GM15510 (cell line): ENCODE measurements around the gene RAP2C.

ENCODE experiments used
- POLR2A ChIP-seq: IDR thresholded peaks from 3 replicates; pipeline ENCODE4 v1.6.1; 2011; ENCODE audit warnings: borderline replicate concordance; ENCODE audit not compliant: insufficient read length; ENCODE audit errors: extremely low read depth

RAP2C gene

DNA sequence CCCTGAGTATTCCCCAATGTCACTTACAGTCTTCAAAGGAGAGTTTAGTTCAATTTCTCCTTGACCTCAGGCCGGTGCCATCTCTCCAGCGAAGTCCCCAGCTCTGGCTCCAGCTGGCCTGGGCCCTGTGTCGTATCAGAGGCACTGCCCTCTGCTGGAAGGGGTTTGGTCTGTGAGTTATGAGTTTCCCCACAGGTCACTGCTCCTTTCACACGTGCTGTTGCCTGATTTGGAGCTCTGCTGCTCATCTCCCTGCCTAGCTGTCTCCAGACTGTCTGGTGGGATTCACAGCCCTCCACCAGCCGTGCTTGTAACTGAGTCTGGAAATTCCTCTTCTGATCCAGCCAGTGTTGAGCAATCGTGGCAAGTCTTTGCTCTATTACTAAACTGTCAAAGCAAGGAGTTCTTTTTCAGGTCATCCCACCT, at the start of gene RAP2C:
TSS of gene RAP2C (minus strand) at position 105 of the 426 bp plus-strand sequence. CDS start 2,179 bp downstream, outside the sequence.
- TF ChIP-seq POLR2A: peak; percentile 13

DNA sequence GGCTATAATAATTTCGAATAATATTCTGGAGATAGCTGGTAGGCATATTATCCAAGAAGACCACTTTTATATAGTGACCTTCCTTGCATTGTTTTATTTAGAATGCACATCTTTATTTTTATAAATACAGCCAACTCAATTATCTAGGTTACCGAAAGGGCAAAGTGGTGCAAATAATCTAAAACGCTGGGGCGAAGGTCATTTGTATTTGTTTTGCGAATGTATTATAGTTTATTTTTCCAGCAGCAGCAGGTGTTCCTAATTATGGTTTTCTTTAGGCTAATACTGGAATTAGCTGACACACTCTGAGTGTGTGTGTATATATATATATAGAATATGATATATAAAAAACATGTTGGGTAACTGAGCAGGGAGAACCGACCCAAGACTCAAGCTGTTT, 48.1 kb upstream of the RAP2C start:
- TF ChIP-seq POLR2A: no peak

GRCh38 chrX:132266583-132267355, 47.5 kb upstream of the RAP2C start:
- no peak for TF ChIP-seq POLR2A

DNA sequence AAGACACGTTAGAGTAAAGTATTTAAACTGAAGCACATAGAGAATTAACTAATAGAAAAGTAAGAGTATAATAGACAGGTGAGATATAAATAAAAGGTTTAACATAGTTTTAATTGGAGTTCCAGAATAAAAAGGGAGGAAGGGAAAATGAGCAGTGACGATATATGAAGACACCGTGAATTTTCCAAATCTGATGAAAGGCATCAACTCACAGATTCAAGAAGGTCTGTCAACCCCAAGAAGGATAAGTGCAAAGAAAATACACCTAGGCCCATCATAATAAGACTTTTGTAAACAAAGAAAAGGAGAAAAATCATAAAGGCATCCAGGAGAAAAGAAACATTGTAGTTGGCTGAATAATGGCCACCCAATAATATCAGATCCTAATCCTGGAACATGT, 43.9 kb upstream of the RAP2C start:
- no peak for TF ChIP-seq POLR2A

GRCh38 chrX:132258509-132258908, 39.3 kb upstream of the RAP2C start:
- TF ChIP-seq POLR2A: no peak

DNA sequence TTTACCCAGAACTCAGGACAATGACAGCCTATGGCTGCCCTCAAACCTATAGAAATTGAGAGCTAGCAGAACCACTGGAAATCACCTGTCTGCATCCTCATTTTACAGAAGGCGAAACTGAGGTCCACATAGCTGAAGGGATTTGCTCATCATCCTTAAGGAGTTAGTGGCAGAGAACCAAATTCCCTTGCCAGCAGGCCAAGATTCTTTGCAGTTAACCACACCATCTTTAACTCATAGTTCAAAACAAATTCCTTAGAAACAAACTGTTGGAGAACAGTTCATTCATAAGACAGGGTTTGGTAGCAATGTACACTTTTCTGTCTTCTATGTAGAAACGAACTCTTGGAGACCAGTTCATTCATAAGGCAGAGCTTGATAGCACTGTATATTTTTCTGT, 37.9 kb upstream of the RAP2C start:
- TF ChIP-seq POLR2A: no peak

GRCh38 chrX:132236121-132236520, 16.9 kb upstream of the RAP2C start:
- no peak for TF ChIP-seq POLR2A

GRCh38 chrX:132235488-132235887, 16.2 kb upstream of the RAP2C start:
- TF ChIP-seq POLR2A: no peak

- no peak for TF ChIP-seq POLR2A
Observed at GRCh38 chrX:132231587-132231986, 12.3 kb upstream of the RAP2C start.

DNA sequence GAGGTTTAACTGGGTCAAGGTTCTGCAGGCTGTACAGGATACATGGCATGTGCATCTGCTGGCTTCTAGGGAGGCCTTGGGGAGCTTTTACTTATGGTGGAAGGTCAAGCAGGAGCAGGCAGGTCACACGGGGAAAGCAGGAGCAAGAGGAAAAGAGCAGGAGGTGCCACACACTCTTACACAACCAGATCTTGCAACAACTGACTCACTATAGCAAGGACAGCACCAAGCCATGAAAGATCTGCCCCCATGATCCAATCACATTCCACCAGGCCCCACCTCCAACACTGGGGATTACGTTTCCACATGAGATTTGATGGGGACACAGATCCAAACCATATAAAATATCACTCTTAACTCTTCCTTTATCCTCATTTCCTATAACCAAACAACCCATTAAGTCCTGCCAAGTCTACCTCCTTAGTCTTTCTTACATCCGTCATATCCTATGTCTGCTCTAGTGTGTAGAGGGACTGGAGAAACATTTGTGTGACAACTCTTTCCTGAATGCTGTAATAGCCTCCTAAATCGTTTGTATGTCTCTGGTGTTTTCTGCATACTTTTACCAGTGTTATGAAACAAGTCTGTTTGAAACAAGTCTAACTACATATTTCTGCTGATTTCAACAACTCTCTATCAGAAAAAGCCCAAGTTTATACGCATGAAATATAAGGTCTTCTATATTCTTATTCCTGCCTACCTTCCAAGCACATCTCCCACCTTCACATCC, 8.3 kb upstream of the RAP2C start:
- no peak for TF ChIP-seq POLR2A

DNA sequence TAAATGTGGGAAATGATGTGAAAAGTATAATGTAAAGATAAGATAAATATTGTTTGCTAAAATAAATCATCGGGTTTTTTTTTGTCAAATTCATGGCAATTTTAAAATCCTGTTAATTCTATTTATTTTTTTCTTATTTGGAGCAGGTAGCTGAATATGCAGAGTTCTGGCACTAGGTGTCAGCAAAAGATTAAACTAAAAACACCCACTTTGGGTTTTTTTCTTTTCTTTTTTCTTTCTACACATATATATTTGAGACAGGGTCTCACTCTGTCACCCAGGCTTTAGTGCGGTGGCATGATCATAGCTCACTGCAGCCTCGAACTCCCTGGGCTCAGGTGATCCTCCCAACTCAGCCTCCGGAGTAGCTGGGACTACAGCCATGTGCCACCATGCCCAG, 6.9 kb upstream of the RAP2C start:
- TF ChIP-seq POLR2A: no peak

DNA sequence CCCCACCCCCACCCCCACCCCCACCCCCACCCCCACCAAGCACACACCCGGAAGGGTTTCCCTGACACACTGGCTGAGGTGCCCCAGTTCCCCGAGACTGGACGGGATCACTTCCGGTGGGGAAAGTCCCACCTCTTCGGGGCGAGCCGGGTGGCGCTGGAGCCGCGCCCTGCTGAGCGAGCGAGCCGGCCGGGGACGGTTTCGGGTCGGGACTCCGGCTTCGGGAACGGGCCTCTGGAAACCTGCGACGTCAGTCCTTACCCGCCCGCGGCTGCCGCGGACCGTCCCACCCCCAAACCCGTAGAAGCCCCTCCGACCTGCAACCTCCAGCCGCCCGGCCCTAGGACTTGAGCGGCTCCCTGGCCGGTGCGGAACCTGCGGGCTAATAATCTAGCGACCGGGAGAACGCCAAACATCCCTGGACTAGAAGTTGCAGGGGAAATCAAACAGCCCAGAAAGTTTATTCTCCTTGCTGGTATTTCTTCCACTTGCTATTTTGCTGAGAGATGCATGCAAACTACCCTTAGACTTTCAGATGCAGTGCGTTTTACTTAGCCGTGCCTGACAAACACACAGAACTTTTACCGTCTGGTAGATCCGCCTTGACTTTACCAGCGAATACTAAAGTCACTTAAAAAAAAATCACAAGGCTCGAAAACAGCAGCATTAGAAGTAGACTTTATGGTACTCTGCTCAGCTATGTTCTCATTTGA, 991 bp downstream of the RAP2C start:
- TF ChIP-seq POLR2A: peak; percentile 47

DNA sequence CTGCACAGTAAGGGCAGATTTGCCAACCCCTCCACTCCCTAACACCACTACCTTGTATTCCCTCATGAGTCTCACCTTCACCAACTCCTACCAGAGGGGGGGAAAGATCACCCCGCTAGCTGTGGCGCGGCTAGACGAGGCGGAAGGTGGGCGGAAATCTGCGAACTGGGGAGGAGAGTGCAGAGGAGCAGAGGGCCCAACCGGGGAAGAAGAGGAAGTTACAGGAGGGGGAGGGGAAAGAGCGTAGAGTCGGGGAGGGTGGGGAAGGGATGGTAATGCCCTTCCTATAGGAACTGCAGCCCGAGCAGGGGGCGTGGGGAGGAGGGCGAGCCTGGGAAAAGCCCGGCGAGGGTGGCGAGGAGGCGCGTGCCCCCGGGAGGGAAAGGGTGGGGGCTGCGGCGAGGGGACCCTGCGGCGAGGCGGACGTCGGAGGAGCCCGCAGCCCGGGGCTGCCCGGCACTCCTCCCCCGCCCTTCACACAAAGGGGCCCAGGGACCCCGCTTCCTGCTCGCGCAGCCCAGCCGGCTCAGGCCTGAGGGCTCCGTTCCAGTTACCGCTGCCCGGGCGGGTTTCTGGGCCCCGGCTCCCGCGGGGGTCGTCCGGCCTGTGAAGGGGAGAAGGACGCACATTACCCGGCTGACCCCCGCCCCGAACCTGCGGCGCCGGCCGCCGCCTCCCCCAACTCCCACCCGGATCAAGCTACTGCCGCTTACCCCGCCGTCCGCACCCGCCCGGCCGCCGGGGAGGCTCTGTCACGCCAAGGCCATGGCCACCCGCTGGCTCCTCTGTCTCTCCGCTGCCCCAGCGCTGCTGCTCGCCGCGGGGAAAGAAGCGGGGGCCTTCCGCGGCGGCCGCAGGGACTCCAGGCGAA, 1.8 kb downstream of the RAP2C start:
- TF ChIP-seq POLR2A: peak; percentile 45

DNA sequence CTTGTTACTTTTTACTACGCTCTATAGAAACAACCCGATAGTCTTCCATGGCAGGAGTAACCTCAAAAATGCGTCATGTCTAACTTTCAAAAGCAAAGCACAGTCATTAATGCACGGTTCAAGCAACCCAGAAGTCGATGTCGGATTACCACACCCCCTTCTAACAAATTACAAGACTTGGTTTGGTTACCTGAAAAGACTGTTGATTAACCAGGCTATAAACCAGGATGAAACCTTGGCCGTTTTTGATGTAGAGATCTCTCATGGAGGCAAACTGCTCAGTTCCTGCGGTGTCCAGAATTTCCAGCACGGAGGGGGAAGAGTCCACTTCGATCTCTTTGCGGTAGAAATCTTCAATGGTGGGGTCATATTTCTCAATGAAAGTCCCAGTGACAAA, 2.4 kb downstream of the RAP2C start:
- TF ChIP-seq POLR2A: no peak
